Measurements from ENCODE around the gene ARID4B.

DNA sequence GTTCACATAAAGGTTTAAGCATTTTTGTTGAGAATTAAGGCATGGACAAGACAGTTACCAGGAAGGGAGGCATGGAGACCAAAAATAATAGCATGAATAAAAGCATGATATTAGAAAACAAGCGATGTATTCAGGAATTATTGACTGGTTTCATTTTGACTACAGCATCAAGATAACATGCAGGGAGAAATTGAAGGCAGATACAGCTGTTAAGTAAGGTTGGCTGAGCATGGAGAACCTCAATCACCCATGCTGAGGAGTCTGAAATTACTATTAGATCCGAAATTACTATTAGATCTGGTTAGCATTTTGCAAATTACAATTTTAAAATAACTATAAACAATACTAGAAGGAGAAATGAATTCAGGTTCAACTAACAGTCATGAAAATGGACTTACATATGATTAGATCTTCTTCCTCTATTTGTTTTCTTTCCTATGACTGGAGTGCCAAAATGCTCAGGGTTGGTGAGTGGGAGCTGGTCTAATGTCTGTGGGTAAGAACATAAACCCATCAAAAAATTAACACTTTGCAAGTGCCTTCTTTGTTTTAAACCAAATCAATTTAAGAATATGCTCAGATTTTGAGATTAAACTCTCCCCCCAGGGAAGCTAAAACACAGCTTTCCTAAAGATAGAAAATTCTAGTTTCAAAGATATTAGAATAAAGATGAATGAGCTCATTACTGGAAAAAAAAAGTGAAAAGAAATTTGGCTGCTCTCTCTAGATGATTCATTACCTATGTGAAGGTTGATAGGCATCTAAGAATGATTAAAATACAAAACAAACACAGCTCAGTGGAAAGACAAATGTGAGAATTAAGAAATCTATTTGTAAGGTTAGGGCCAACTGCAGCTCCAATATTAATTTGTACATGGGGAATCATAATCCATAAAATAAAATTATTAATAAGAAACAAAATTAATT lies 81.7 kb downstream of the ARID4B start:
- TF ChIP-seq, protein P1, sequence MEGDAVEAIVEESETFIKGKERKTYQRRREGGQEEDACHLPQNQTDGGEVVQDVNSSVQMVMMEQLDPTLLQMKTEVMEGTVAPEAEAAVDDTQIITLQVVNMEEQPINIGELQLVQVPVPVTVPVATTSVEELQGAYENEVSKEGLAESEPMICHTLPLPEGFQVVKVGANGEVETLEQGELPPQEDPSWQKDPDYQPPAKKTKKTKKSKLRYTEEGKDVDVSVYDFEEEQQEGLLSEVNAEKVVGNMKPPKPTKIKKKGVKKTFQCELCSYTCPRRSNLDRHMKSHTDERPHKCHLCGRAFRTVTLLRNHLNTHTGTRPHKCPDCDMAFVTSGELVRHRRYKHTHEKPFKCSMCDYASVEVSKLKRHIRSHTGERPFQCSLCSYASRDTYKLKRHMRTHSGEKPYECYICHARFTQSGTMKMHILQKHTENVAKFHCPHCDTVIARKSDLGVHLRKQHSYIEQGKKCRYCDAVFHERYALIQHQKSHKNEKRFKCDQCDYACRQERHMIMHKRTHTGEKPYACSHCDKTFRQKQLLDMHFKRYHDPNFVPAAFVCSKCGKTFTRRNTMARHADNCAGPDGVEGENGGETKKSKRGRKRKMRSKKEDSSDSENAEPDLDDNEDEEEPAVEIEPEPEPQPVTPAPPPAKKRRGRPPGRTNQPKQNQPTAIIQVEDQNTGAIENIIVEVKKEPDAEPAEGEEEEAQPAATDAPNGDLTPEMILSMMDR (IDR thresholded peaks at IDR 0.05) = no peak
- TF ChIP-seq POLR2A (IDR thresholded peaks at IDR 0.05) = no peak
